ENCODE results near the gene AHCYL2.
A peak's percentile ranks its signal among the peaks of the same experiment; 100 is the strongest.

Gene AHCYL2

DNA sequence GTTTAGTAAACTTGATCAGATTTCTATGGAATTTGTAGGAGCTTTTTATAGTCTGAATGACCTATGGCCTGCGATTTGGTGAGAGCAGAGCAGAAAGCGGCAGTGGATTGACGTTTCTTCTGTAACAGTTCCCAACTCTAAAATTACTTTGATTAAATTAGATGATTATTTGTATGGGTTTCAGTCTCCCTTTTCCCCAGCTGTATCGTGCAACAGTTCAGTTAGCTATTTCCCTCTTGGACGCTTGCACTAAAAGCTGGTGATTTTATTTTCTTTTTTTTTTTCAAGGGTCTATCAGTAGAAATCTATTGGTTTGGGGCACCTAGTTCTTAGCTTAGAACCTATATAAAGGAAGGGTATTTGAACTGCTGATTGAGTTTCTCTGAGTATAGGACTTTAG lies 6.8 kb downstream of the AHCYL2 start:
- DNase-seq = no peak
- Mint-ChIP-seq H3K36me3 (ENCODE audit: low read depth) (no peaks in the 10 kb centered on the region), H3K4me3 (no peak overlapping the region), H3K4me1 (peaks cover 15% of the 10 kb centered on the region), H3K27me3 (ENCODE audit: low read depth, poor library complexity) (peaks cover 1% of the 10 kb centered on the region), H3K9me3 (no peaks in the 10 kb centered on the region), H3K27ac (no peak overlapping the region)
- TF ChIP-seq, protein P1, sequence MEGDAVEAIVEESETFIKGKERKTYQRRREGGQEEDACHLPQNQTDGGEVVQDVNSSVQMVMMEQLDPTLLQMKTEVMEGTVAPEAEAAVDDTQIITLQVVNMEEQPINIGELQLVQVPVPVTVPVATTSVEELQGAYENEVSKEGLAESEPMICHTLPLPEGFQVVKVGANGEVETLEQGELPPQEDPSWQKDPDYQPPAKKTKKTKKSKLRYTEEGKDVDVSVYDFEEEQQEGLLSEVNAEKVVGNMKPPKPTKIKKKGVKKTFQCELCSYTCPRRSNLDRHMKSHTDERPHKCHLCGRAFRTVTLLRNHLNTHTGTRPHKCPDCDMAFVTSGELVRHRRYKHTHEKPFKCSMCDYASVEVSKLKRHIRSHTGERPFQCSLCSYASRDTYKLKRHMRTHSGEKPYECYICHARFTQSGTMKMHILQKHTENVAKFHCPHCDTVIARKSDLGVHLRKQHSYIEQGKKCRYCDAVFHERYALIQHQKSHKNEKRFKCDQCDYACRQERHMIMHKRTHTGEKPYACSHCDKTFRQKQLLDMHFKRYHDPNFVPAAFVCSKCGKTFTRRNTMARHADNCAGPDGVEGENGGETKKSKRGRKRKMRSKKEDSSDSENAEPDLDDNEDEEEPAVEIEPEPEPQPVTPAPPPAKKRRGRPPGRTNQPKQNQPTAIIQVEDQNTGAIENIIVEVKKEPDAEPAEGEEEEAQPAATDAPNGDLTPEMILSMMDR (IDR thresholded peaks at IDR 0.05) = no peak

DNA sequence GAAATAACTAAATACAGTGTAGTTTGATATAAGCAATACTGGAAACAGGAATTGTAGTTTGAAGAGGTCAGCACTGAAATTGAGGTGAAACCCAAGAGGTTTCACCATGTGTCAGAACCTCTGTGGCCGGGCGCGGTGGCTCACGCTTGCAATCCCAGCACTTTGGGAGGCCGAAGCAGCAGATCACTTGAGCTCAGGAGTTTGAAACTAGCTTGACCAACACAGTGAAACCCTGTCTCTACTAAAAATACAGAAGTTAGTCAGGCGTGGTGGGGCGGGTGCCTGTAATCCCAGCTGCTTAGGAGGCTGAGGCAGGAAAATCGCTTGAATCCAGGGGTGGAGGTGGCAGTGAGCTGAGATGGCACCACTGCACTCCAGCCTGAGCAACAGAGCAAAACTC lies 13.7 kb downstream of the AHCYL2 start:
- Mint-ChIP-seq H3K27me3 (ENCODE audit: low read depth, poor library complexity) (no peaks in the 10 kb centered on the region), H3K9me3 (no peaks in the 10 kb centered on the region), H3K4me1 (peaks cover 10% of the 10 kb centered on the region), H3K27ac (peak overlapping the region; percentile 75), H3K36me3 (ENCODE audit: low read depth) (peaks cover 5% of the 10 kb centered on the region), H3K4me3 (no peak overlapping the region)
- no peak for DNase-seq
- TF ChIP-seq, protein P1 (IDR thresholded peaks at IDR 0.05) = no peak

DNA sequence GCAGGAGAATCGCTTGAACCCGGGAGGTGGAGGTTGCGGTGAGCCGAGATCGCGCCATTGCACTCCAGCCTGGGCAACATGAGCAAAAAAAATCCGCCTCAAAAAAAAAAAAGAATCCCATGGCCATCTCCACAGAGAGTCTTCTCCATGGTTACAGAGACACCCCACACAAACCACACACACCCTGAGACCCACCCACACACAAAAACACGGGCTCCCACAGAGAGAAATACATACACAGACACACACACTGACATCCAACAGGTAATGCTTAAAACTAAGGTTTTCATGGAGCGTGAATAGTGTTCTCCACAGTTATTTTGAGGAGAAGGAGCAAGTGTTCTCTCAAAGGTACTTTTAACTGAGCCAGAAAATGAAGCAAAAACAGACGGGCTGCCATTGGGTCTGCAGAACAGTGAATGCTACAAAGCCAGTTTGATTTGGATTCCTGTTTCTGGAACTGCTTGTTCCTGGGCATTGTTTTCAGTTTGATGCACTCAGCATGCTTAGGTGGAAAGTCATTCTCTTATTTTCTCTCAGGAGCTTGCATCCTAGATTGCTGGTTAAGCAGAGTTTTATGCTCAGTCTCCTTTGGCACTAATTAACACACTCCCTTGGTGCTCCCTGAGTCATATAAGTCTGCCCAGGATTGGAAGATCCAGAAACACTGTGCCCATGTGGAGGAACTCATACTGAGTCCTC lies 15.4 kb downstream of the AHCYL2 start:
- TF ChIP-seq, protein P1 (IDR thresholded peaks at IDR 0.05) = no peak
- Mint-ChIP-seq H3K4me1 (peaks cover 10% of the 10 kb centered on the region), H3K36me3 (ENCODE audit: low read depth) (peaks cover 15% of the 10 kb centered on the region), H3K27me3 (ENCODE audit: low read depth, poor library complexity) (no peaks in the 10 kb centered on the region), H3K4me3 (no peak overlapping the region), H3K9me3 (peaks cover 11% of the 10 kb centered on the region), H3K27ac (peak overlapping the region; percentile 65)
- DNase-seq = no peak

DNA sequence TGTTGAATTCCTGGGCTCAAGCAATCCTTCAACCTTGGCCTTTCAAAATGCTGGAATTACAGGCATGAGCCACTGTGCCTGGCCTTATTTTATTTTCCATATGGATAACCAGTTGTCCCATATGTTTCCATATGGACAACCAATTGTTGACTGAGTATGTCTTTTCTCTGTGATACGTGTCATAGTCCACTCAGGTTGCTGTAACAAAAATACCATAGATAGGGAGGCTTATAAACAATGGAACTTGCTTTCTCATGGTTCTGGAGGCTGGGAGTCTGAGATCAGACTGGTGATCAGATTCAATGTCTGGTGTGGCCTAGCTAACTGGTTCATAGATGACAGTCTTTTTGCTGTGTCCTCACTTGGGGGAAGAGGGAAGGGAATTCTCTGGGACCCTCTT lies 19.4 kb downstream of the AHCYL2 start:
- H3K27me3 Mint-ChIP-seq (ENCODE audit: low read depth, poor library complexity) = no peaks in the 10 kb centered on the region
- no peak overlapping the region for H3K27ac Mint-ChIP-seq
- TF ChIP-seq, protein P1 (IDR thresholded peaks at IDR 0.05) = no peak
- H3K9me3 Mint-ChIP-seq = peaks cover 21% of the 10 kb centered on the region
- H3K36me3 Mint-ChIP-seq (ENCODE audit: low read depth) = peaks cover 25% of the 10 kb centered on the region
- DNase-seq = no peak
- no peak overlapping the region for H3K4me3 Mint-ChIP-seq
- no peaks in the 10 kb centered on the region for H3K4me1 Mint-ChIP-seq

DNA sequence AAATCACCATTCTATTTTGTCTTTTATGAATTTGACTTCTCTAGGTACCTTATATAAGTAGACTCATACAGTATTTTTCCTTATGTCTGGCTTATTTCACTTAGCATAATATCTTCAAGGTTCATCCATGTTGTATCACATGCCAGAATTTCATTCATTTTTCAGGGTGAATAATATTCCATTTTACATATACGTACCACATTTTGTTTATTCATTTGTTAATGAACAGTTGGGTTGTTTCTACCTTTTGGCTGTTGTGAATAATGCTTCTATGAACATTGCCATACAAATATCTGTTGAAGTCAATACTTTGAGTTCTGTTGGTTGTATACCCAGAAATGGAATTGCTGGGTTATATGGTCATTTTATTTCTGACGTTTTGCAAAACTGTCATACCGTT lies 20.7 kb downstream of the AHCYL2 start:
- DNase-seq = no peak
- Mint-ChIP-seq H3K4me1 (no peaks in the 10 kb centered on the region), H3K9me3 (peaks cover 24% of the 10 kb centered on the region), H3K36me3 (ENCODE audit: low read depth) (peaks cover 29% of the 10 kb centered on the region), H3K27ac (no peak overlapping the region), H3K4me3 (no peak overlapping the region), H3K27me3 (ENCODE audit: low read depth, poor library complexity) (no peaks in the 10 kb centered on the region)
- TF ChIP-seq, protein P1 (IDR thresholded peaks at IDR 0.05) = no peak

DNA sequence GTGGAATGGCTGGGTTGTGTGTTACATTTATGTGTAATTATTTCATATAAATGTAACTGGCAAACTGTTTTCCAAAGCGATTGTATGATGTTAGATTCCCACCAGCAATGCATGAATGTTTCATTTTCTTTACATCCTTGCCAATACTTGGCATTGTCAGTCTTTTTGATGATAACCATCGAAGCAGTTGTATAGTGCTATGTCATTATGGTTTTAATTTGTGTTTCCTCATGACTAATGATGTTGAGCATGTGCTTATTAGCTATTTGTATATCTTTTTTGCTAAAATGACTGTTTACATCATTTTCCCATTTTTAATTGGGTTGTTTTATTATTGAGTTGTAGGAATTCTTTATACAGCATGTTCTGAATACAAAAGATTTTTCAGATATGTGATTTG lies 22.3 kb downstream of the AHCYL2 start:
- Mint-ChIP-seq H3K36me3 (ENCODE audit: low read depth) (peaks cover 25% of the 10 kb centered on the region), H3K4me3 (no peak overlapping the region), H3K9me3 (peaks cover 24% of the 10 kb centered on the region), H3K4me1 (peaks cover 3% of the 10 kb centered on the region), H3K27me3 (ENCODE audit: low read depth, poor library complexity) (no peaks in the 10 kb centered on the region), H3K27ac (no peak overlapping the region)
- TF ChIP-seq, protein P1 (IDR thresholded peaks at IDR 0.05) = no peak
- no peak for DNase-seq

All from nephron progenitor cell (in vitro differentiated cells).